B cell (primary cell): ENCODE measurements around the gene HERC4. TPM values are rescaled to one million over a fixed set of nuclear protein-coding genes. Genes with fewer than 3 reads are reported as not detected.
A peak's percentile ranks its signal among the peaks of the same experiment; 100 is the strongest.

Source experiments
- ATAC-seq: fragments of 200-7000 bp; cut with Tn5 transposase; one replicate; pipeline ENCODE4 v1.10.0; 2021; ENCODE audit warnings: low read depth, mild to moderate bottlenecking, moderate number of reproducible peaks, moderate library complexity
- CTCF ChIA-PET: fragments of 350-600 bp; sonication (Branson Sonifier 250); formaldehyde crosslinking; loops from one replicate; lab custom pipeline; 2021; ENCODE audit warnings: antibody characterized with exemption, inconsistent platforms; lab: Charles Lee
- POLR2A ChIA-PET: fragments of 350-600 bp; sonication (Branson Sonifier 250); formaldehyde crosslinking; loops from one replicate; lab custom pipeline; 2021; ENCODE audit warnings: antibody characterized with exemption; lab: Charles Lee
- DNase-seq: peaks from one replicate; pipeline ENCODE4 v3.0.0; 2013
- H2AFZ ChIP-seq: 2 replicates; pipeline ENCODE4 v1.6.1; 2012; ENCODE audit warnings: mild to moderate bottlenecking, low read depth, low read length; ENCODE audit not compliant: insufficient read depth, poor library complexity, severe bottlenecking
- H3K27ac ChIP-seq, 2 donors: 1 replicate in 1 of 2; 2 replicates in 1 of 2; pipeline ENCODE4 v1.5.1; 2012 to 2013; ENCODE audit warnings: low read length in 2 of 2, mild to moderate bottlenecking in 2 of 2, moderate library complexity in 1 of 2
- H3K27me3 ChIP-seq, 4 experiments: fragments of 200-600 bp in 1 of 4; sonication (generic) in 1 of 4; replicated peaks in 1 of 4; 1 replicate in 2 of 4; 2 replicates in 2 of 4; pipeline versions ENCODE4 v1.6.1 to v1.7.0; 2013 to 2016; ENCODE audit warnings: low read length in 3 of 4, mild to moderate bottlenecking in 2 of 4, mixed read lengths in 1 of 4, moderate library complexity in 1 of 4; ENCODE audit not compliant: insufficient read depth in 4 of 4, control insufficient read depth in 3 of 4; ENCODE audit errors: control extremely low read depth in 1 of 4
- H3K36me3 ChIP-seq, 2 experiments: replicated peaks in 1 of 2; 1 replicate in 1 of 2; 2 replicates in 1 of 2; pipeline versions ENCODE4 v1.6.1 to v1.7.1; 2013; ENCODE audit warnings: low read length in 1 of 2; ENCODE audit not compliant: insufficient read depth in 2 of 2, control insufficient read depth in 1 of 2; ENCODE audit errors: control extremely low read depth in 1 of 2, extremely low read depth in 1 of 2
- H3K4me1 ChIP-seq, 2 donors: fragments of 200-600 bp in 1 of 2; sonication (generic) in 1 of 2; 1 replicate in 1 of 2; 2 replicates in 1 of 2; pipeline versions ENCODE4 v1.5.1 to v1.6.1; 2013 to 2017; ENCODE audit warnings: low read length in 2 of 2; ENCODE audit not compliant: control insufficient read depth in 2 of 2, insufficient read depth in 2 of 2
- H3K4me2 ChIP-seq: replicated peaks from 2 replicates; pipeline ENCODE3; 2012; ENCODE audit warnings: mild to moderate bottlenecking, low read depth, low read length; ENCODE audit not compliant: poor library complexity, severe bottlenecking
- H3K4me3 ChIP-seq, 5 experiments: fragments of 200-600 bp in 1 of 5; sonication (generic) in 1 of 5; 1 replicate in 3 of 5; 2 replicates in 2 of 5; pipeline versions ENCODE4 v1.5.1 to v1.7.0; 2011 to 2016; ENCODE audit warnings: low read length in 4 of 5, mild to moderate bottlenecking in 4 of 5, low read depth in 2 of 5, control low read depth in 1 of 5, moderate library complexity in 1 of 5; ENCODE audit not compliant: insufficient read depth in 1 of 5; ENCODE audit errors: control extremely low read depth in 1 of 5, extremely low read depth in 1 of 5
- H3K79me2 ChIP-seq: fragments of 200-600 bp; sonication (generic); one replicate; pipeline ENCODE4 v1.6.0; 2016; ENCODE audit warnings: low read length; ENCODE audit not compliant: control insufficient read depth, insufficient read depth
- H3K9ac ChIP-seq: fragments of 200-600 bp; sonication (generic); 2 replicates; pipeline ENCODE4 v1.6.1; 2017; ENCODE audit warnings: mild to moderate bottlenecking, low read length, moderate library complexity
- H3K9me3 ChIP-seq, 3 donors: one replicate each; pipeline versions ENCODE4 v1.6.1 to v1.7.1; 2013; ENCODE audit warnings: low read length in 2 of 3; ENCODE audit not compliant: control insufficient read depth in 2 of 3, insufficient read depth in 1 of 3; ENCODE audit errors: control extremely low read depth in 1 of 3
- H4K20me1 ChIP-seq: 2 replicates; pipeline ENCODE4 v1.6.0; 2012; ENCODE audit warnings: mild to moderate bottlenecking, low read length; ENCODE audit not compliant: insufficient read depth, control insufficient read depth, poor library complexity, severe bottlenecking
- H3K27ac Mint-ChIP-seq: one replicate; pipeline ENCODE4 v1.8.0; 2021; ENCODE audit warnings: mixed read lengths
- H3K27me3 Mint-ChIP-seq: one replicate; pipeline ENCODE4 v1.8.0; 2021; ENCODE audit warnings: mixed read lengths
- H3K4me1 Mint-ChIP-seq: one replicate; pipeline ENCODE4 v1.8.0; 2021; ENCODE audit warnings: mixed read lengths
- H3K4me3 Mint-ChIP-seq: one replicate; pipeline ENCODE4 v1.8.0; 2021; ENCODE audit warnings: mixed read lengths
- H3K9me3 Mint-ChIP-seq: one replicate; pipeline ENCODE4 v1.8.0; 2022; ENCODE audit warnings: mixed read lengths; ENCODE audit not compliant: insufficient read depth
- EZH2 ChIP-seq: IDR thresholded peaks from 2 replicates; pipeline ENCODE4 v1.6.1; 2012; ENCODE audit warnings: borderline replicate concordance, low read depth, mild to moderate bottlenecking, moderate library complexity, low read length; ENCODE audit not compliant: insufficient read depth, poor library complexity, severe bottlenecking
- WGBS: methylation state at CpG from one replicate; pipeline ENCODE4 v1.1.5; 2013; ENCODE audit warnings: missing lambda C conversion rate; ENCODE audit not compliant: insufficient coverage; 5-methylcytosine and 5-hydroxymethylcytosine counted together
- intact Hi-C: fragments of 100-400 bp; cut with micrococcal nuclease; formaldehyde crosslinking; loops from one replicate; pipeline ENCODE4 v1.10.0; 2022
- polyA plus RNA-seq: library from polyadenylated mRNA; depleted of rRNA; stranded (reverse); fragments of >200 nt; gene quantifications from 2 replicates; pipeline ENCODE4 v1.2.3, GENCODE V29; 2012
- total RNA-seq, 2 donors: library from RNA; stranded (reverse); fragments of 120-200 nt in 1 of 2; gene quantifications; 1 replicate in 1 of 2; 2 replicates in 1 of 2; pipeline versions ENCODE4 v1.2.3 to v1.2.4, GENCODE V29; 2013 to 2022
- TF ChIP-seq, protein P1 (sequence below): fragments of 200-600 bp; IDR thresholded peaks from one replicate; pipeline ENCODE4 v1.8.0; 2022; ENCODE audit warnings: antibody characterized with exemption, mild to moderate bottlenecking

HERC4 gene
- total and polyA plus RNA-seq, 2 donors (not counting 1 experiment from before 2014, with no cell fraction given) = 18.2 to 118 TPM

DNA sequence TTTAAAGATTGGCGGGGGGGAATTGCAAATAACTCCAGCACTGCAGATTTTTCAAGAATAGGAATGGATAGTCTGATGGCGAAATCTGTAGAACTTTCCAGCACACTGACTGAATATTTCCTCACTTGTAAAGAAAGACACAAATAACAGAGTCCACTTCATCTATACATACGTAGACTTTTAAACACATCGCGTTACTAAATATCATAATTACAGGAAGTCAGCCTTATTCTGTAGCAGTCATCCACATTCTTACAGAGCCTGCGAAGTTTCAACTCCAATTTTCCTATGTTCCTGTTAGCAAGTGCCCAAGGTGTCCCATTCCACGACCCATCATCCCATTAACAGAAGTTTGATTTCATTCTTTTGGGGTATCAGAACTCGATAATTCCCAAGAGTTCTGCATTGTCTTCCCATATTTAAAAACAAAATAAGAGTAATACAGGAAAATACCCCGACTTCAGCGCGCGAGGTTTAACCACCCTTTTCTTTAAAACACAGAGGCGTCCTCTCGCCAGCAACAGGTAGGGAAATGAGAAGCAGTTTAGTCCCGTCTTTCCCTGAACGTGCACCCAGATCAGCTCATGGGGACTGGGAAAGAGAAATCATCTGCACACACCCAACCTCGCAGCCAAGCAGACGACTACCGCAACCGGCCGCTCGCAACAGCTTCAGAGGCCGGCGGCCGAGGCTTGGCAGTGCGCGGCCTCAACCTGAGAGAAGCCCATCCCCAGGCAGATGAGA is 880 bp downstream of the HERC4 start:
- intact Hi-C loops = loop anchor here (1.0 to 10.0 kb wide), 4 partner anchors 49 to 827 kb away; partner anchors contain the start of genes DDX50 and SLC25A16
- ATAC-seq = no peak
- peak overlapping the region; percentile 81 for H2AFZ ChIP-seq
- TF ChIP-seq EZH2 = no peak
- TF ChIP-seq, protein P1, sequence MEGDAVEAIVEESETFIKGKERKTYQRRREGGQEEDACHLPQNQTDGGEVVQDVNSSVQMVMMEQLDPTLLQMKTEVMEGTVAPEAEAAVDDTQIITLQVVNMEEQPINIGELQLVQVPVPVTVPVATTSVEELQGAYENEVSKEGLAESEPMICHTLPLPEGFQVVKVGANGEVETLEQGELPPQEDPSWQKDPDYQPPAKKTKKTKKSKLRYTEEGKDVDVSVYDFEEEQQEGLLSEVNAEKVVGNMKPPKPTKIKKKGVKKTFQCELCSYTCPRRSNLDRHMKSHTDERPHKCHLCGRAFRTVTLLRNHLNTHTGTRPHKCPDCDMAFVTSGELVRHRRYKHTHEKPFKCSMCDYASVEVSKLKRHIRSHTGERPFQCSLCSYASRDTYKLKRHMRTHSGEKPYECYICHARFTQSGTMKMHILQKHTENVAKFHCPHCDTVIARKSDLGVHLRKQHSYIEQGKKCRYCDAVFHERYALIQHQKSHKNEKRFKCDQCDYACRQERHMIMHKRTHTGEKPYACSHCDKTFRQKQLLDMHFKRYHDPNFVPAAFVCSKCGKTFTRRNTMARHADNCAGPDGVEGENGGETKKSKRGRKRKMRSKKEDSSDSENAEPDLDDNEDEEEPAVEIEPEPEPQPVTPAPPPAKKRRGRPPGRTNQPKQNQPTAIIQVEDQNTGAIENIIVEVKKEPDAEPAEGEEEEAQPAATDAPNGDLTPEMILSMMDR = no peak
- peak overlapping the region; percentile 98 for H3K27ac Mint-ChIP-seq
- peak overlapping the region; percentile 83 to 95 (median 90) for H3K4me3 ChIP-seq
- peak overlapping the region; percentile 86 for H3K4me2 ChIP-seq
- H3K27me3 ChIP-seq = no peaks in the 10 kb centered on the region
- H3K36me3 ChIP-seq = peaks cover 0 to 17% of the 10 kb centered on the region in 2 experiments
- no peaks in the 10 kb centered on the region for H3K9me3 Mint-ChIP-seq
- CTCF ChIA-PET = interaction anchor here (2.1 kb wide), 1 partner anchor 219 kb away, joined by 4 read pairs; no protein-coding TSS in a partner anchor
- peak overlapping the region; percentile 98 for H3K9ac ChIP-seq
- peaks cover 35% of the 10 kb centered on the region for H3K79me2 ChIP-seq
- H3K4me3 Mint-ChIP-seq = peak overlapping the region; percentile 95
- H3K27ac ChIP-seq = peak overlapping the region; percentile 99 to 100
- H4K20me1 ChIP-seq = no peaks in the 10 kb centered on the region
- WGBS = 0% methylated on average over 18 of the region's 27 CpGs
- peaks cover 13 to 33% of the 10 kb centered on the region in 2 donors for H3K4me1 ChIP-seq
- no peaks in the 10 kb centered on the region for H3K9me3 ChIP-seq
- no peak for DNase-seq
- POLR2A ChIA-PET = interaction anchor here (1.1 kb wide), 1 partner anchor 228 kb away, joined by 4 read pairs; no protein-coding TSS in a partner anchor
- no peaks in the 10 kb centered on the region for H3K27me3 Mint-ChIP-seq
- peaks cover 39% of the 10 kb centered on the region for H3K4me1 Mint-ChIP-seq

DNA sequence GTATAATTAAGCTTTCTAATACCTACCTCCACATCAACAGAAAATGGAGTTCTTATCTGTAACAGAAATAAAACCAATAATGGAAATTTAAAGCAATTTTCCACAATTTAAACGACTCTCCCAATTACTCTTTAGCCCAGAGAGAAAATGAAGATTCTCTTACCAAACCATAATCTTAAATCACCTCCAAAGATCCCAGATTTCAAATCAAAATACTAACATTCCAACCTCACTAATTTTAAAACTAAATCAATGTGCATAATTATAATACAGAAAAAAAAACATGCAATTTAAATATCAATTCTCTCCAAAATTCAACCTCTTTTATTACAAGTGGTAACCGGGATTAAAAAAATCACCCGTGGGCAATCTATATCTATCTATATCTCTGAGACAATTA is 1.5 kb downstream of the HERC4 start:
- H3K27me3 ChIP-seq = no peaks in the 10 kb centered on the region
- H3K36me3 ChIP-seq = peaks cover 3 to 19% of the 10 kb centered on the region in 2 experiments
- peak overlapping the region; percentile 98 for H3K9ac ChIP-seq
- H3K4me2 ChIP-seq = peak overlapping the region; percentile 86
- Mint-ChIP-seq H3K4me1 (peaks cover 43% of the 10 kb centered on the region), H3K9me3 (no peaks in the 10 kb centered on the region), H3K27me3 (no peaks in the 10 kb centered on the region), H3K4me3 (peak overlapping the region; percentile 95), H3K27ac (peak overlapping the region; percentile 98)
- ChIA-PET POLR2A (no interaction called here), CTCF (no interaction called here)
- no peaks in the 10 kb centered on the region for H3K9me3 ChIP-seq
- H3K4me3 ChIP-seq = peak overlapping the region; percentile 83 to 95 (median 90)
- ATAC-seq (no peak), DNase-seq (no peak)
- peaks cover 38% of the 10 kb centered on the region for H3K79me2 ChIP-seq
- intact Hi-C loops = loop anchor here (1.0 to 10.0 kb wide), 4 partner anchors 49 to 827 kb away; partner anchors contain the start of genes DDX50 and SLC25A16
- peaks cover 4% of the 10 kb centered on the region for H4K20me1 ChIP-seq
- WGBS = no CpG with 5 or more reads among the region's 3 CpGs
- peak overlapping the region; percentile 99 to 100 for H3K27ac ChIP-seq
- peak overlapping the region; percentile 81 for H2AFZ ChIP-seq
- peaks cover 13 to 36% of the 10 kb centered on the region in 2 donors for H3K4me1 ChIP-seq
- TF ChIP-seq EZH2 = no peak
- TF ChIP-seq, protein P1 = no peak
